HG02981 (cell line): ENCODE measurements around the gene NDUFS8.

ENCODE experiments used
- ATAC-seq: cut with Tn5 transposase; IDR thresholded peaks from one replicate; pipeline ENCODE4 v1.9.1; 2021; ENCODE audit warnings: mild to moderate bottlenecking, moderate library complexity; ENCODE audit not compliant: unreplicated experiment

NDUFS8 gene

DNA sequence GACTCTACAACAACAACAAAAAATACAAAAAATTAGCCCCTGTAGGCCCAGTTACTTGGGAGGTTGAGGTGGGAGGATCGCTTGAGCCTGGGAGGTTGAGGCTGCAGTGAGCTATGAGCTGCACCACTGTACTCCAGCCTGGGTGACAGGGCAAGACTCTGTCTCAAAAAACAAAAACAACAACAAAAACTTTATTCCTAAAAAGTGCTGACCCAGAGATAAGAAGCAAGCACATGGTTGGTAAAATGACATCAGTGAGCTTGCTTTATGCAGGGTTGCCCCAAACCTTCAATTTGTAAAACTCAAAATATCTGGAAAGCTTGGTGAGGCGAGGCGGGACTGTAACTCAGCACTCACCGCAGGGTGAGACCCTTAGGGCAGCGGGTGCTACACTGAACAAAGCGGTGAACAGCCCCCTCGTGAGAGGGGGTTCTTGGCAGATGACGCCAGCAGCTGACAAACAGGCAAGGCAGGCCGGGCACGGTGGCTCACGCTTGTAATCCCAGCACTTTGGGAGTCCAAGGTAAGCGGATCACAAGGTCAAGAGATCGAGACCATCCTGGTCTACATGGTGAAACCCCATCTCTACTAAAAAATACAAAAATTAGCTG, 4.9 kb downstream of the NDUFS8 start:
- ATAC-seq = no peak

DNA sequence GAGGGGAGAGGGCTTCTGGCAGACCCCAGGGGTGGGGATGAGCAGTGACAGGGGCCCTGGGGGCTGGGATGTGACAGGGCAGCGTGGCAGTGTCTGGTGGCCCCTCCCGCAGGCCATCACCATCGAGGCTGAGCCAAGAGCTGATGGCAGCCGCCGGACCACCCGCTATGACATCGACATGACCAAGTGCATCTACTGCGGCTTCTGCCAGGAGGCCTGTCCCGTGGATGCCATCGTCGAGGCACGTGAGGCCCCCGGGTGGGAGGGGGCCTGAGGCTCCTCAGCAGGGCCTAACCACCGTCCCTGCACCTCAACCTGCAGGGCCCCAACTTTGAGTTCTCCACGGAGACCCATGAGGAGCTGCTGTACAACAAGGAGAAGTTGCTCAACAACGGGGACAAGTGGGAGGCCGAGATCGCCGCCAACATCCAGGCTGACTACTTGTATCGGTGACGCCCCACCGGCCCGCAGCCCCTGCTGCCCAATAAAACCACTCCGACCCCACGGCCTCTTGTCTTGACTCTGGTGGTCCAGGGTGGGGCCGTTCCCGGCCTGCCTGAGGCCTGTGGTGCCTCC, 5.7 kb downstream of the NDUFS8 start:
- no peak for ATAC-seq

DNA sequence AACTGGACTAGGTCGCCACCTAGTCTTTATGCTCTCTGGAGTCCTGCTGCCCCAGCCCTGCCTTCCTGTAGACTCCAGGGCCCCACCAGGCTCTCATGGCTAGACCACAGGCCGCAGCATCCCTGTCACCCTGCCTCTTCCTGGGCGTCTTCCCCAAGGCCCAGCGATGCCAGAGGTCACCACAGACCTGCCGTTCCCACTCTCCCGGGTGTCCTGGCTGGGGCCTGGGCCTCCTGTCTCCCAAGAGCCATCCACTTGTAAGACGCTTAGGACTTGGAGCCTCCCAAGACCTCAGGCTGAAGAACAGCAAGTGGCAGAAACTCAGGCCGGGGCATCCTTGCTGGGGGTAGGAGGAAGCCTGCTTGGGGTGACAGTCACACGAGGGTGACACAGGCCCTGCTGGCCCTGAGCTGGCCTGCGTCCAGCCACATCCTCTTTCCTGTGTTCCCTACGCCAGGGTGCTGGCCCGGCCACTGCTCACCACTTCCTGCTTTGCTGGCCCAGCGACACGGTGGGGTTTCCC, 6.3 kb downstream of the NDUFS8 start:
- ATAC-seq = no peak

DNA sequence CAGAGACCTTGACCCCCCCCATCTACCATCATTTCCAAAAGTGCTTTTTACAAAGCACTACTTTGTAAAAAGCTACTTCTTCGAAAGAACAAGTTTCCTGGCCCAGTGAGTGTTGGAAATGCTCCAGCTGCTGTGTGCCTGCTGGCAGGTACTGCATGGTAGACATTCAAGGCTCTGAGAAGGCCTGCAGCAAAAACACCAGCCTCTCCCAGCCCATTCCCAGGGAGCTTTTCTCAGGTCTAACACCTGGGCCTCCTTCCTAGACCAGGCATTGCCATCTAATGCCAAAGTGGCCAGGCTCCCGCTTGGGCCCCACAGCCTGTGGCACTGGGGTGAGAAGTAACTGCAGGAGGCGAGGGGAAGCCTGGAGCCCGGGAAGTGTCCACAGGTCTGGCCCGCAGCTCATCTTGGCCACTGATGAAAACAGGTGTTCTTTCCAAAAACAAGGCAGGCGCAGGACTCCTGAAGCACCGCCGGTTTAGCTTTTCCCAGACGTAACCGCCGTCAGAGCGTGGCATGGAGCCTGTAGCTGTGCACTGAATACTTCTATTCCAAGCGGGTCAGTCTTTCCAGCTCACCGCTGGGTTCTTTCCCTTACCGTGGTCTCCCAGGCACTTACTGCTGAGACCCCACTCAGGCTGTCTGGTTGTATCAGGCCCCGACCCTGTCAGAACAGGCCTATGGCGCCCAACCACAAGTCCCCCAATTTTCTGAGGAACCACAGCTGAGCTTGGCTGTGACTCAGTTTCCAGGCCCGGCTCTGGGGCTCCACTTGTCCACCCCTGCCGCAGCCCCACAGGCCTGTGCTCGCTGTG, 7.1 kb downstream of the NDUFS8 start:
- no peak for ATAC-seq

DNA sequence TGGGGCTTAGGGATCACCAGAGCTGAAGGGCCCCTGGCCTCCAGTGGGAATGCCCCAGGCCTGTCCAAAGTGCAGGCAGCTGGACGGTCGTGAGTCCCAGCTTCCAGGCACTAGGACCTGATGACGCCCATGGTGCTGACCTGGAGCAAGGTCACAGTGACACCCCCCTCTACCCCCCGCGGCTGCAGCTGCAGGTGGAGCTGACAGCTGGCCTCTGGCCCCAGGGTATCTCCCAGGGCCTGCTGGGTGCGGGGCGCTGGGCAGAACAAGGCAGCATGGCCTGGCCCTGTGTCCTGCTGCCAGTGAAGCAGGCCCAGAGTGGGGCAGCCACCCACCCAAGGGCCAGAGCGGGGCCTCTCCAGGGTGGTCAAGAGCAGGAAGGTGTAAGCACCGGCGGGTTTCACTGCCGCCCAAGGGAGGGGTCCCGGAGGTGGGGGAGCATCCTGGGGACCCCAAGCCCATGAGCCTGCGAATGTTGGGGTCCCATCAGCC, 7.8 kb downstream of the NDUFS8 start:
- no peak for ATAC-seq

DNA sequence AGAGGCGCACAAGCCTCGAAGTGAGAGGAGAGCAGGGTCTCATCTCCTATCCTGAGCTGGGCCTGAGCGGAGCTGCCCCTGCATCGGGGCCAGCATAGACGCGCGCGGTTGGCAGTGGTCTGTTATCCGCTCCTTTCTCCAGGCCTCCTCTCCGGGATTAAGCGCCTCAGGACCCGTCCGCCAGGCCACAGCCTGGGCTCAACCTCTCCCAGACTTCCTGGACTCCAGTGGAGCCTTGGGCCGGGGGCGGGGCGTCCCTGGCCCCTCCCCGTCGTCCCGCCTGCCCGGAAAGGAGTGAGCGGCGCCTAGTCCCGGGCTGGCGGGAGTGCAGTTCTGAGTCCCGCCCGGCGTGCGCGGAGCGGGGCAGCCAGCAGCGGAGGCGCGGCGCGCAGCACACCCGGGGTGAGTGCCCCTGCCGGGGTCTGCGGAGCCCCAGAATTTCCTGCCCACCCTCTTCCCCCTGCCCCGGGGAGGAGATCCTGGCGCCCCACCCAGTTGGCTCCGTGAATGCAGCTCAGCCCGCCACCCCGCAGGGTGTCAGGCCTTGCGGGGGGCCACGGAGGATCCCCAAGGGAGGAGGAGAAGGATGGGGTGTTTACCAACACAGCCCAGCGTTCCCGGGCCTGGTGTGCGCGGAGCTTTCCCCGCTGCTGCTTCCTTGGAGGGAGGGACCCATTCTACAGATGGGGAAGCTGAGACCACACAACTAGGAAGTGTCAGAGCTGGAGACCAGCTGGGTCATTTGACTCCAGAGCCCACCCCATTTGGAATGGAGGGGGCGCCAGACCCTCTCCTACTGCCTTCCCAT, 8.4 kb downstream of the NDUFS8 start, which contains the start of gene TCIRG1:
TCIRG1 (plus strand) TSS at position 308 of the 808 bp plus-strand sequence. CDS start 2,247 bp downstream, outside the sequence.
- no peak for ATAC-seq

DNA sequence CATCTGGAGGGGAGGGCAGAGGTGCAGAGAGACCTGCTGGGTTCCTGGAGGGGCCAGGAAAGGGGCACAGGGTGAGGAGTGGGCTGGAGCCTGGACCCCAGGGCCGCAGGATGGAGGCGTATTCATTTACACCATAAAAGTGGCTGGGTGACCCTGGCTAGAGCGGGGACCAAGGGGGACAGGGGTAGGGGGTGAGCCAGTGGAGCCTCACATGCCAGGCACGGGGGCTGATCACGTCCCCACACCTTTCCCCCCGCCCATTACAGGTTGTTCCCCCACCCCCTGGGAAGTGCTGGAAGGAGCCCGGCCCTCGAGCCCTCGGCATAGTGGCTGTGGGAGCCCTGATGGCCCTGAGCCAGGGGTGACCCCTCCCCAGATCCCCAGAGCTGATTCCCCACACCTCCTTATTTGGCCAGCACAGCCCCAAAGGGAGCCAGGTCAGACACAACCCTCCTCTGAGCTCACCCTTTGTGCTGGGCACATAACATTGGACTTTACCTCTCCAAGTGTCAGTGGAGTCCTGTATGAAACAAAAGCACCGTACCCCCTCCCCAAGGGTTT, 9.1 kb downstream of the NDUFS8 start:
- no peak for ATAC-seq

DNA sequence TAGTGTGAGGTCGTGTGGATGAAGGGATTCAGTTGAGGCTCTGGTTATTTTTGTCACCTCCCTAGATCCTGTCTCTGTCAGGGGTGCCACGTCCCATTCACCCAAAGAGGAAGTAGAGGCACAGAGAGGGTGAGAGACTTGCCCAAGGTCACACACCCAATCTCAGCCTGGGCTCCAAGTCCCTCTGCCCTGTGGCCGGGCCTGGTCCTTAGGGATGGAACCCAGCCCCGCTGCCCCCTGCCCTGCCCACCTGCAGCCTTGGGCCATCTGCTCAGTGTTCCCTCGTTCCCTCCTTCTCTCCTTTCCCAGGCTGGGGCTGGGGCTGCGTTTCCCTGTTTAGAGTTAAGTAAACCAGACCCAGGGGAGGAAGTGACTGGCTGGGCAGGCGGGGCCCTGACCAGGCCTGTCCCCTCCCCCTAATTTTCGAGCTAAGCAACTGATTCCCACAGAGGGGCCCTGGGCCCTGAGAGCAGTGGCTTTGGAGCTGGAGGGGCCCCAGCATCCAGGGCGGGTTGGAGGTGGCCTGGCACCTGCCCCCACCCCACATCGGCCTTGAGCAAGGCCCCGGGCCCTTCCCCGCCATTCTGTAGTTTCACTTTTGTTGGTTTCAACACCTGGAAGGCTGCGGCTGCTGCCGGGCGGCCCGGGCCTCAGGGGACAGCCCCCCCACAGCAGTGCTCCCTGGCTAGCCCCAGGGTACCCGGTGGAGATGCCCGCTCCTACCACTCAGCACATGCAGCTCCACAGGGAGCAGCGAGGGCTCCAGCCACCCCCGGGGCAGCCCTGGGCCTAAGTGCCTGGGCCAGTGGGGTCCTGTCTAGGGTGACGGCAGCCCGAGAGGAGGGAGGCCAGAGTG, 9.8 kb downstream of the NDUFS8 start:
- ATAC-seq = no peak

DNA sequence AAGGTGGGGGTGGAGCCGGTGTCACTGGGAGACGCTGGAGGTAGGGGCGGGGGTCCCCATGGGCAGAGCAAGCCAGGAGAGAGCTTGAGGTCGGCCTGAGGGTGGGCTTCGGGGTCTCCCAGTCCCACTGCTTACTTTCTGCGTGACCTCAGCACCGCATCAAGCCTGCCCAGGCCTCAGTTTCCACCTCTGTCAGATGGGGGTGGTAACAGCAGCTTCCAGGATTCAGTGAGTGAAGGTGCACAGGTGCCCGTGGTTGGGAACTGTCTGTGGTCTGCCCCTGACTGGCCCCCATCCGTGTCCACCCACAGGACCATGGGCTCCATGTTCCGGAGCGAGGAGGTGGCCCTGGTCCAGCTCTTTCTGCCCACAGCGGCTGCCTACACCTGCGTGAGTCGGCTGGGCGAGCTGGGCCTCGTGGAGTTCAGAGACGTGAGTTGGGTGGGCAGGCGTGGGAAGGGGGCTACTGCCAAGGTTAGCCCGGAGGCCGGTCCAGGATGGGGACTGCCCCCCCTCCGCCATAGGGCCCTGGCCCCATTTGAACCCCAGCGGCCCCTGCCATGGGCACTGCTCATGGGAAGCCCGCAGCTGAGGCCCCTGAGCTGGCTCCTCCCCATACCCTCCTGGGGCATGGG, 10.6 kb downstream of the NDUFS8 start:
- ATAC-seq = no peak

DNA sequence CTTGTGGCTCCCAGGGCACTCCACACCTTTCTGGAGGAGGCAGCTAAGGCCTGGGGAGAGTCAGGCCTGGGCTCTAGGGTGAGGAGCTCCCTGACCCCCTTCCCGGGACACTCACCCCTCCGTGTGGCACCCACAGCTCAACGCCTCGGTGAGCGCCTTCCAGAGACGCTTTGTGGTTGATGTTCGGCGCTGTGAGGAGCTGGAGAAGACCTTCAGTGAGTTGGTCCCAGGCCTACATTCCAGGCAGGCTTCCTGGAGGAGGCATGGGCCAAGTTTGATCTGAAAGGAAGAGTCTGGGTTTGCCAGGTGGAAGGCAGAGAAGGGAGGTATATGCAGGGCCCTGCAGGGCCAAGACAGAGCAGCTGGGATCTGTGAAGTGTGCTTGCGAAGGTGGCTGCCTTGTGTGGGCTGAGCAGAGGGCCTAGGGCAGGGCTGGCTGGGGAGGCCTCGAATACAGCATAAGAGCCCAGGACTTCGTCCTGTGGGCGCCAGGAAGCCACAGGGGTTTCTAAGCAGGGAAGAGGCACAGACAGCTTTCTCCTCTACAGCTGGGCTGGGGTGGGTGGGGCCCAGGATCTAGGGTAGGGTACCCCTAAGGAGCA, 11.2 kb downstream of the NDUFS8 start:
- ATAC-seq = no peak

DNA sequence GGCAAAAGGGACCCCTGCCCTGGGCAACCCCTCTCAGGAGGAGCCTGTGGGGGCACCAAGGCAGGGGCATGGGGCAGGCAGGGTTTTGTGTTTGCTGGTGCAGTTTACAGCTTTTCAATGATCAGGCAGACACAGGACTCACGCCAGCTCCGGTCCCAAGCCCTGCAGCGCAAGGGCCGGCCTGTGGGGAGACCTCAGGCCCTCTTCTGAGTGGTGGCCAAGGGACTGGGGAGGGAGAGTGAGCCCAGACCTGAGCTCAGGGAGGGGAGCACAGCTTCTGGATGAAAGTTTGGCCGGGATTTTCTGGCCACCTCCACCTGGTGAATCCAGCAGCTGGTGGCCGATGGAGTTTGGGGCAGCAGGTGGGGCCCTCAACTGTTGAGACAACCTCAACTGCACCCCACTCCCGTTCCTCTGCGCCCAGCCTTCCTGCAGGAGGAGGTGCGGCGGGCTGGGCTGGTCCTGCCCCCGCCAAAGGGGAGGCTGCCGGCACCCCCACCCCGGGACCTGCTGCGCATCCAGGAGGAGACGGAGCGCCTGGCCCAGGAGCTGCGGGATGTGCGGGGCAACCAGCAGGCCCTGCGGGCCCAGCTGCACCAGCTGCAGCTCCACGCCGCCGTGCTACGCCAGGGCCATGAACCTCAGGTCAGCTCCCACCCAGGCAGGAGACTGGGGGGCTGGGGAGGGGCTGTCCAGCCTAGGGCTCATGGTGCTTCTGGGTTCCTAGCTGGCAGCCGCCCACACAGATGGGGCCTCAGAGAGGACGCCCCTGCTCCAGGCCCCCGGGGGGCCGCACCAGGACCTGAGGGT, 11.9 kb downstream of the NDUFS8 start:
- ATAC-seq = no peak

DNA sequence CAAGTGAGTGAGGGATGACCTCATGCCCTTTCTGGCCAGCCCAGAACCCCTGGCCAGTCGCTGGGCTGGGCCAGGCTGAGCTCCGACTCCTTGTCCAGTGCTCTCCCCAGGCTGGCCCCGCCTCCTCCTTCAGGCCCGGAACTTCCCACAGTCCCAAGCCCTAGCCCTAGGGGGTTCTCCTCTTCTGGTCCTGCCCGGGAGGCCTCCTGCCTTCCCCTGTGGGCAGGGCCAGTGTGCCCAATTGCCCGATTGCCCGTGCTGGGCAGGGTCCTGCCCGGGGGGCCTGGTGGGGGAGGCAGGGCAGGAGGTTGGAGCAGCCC, 12.5 kb downstream of the NDUFS8 start:
- no peak for ATAC-seq

DNA sequence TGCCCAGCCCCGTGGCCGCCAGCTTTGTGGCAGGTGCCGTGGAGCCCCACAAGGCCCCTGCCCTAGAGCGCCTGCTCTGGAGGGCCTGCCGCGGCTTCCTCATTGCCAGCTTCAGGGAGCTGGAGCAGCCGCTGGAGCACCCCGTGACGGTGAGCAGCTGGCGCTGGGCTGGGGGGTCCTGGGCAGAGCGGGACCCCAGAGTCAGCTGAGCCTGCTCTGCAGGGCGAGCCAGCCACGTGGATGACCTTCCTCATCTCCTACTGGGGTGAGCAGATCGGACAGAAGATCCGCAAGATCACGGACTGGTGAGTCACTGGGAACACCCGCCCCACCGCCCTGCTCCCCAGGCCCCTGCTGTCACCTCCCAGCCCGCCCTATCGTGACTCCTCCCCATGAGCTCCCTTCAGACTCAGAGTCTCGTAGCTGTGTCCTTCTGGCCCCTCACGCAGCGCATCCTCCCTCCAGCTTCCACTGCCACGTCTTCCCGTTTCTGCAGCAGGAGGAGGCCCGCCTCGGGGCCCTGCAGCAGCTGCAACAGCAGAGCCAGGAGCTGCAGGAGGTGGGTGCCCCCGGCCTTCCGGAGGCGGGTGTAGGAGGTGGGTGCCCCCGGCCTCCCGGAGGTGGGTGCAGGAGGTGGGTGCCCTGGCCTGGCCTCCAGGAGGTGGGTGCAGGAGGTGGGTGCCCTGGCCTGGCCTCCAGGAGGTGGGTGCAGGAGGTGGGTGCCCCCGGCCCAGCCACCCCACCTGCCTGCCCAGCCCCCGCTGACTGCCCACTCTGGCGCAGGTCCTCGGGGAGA, 13.1 kb downstream of the NDUFS8 start:
- no peak for ATAC-seq

DNA sequence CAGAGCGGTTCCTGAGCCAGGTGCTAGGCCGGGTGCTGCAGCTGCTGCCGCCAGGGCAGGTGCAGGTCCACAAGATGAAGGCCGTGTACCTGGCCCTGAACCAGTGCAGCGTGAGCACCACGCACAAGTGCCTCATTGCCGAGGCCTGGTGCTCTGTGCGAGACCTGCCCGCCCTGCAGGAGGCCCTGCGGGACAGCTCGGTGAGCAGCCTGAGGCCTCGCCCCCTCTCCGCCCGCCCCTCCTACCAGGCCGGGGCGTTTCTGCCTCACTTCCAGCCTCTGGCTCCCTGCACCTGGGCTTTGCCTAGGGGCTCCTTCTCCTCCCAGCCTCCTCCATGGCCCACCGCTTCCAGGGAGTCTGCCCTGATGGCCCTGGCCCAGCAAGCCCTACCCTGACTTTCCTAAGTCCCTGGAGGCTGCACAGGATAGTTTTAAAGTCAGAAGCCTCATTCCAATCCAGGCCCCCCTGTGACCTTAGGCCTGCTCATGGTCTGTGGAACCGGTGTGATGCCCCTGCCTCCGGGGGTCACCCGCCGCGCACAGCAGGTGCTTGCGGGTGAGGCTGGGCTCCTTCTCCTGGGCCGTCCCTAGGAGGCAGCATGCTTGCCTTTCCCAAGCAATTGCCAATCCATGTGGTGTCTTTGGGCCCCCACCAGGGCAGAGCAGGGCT, 13.8 kb downstream of the NDUFS8 start:
- ATAC-seq = no peak

DNA sequence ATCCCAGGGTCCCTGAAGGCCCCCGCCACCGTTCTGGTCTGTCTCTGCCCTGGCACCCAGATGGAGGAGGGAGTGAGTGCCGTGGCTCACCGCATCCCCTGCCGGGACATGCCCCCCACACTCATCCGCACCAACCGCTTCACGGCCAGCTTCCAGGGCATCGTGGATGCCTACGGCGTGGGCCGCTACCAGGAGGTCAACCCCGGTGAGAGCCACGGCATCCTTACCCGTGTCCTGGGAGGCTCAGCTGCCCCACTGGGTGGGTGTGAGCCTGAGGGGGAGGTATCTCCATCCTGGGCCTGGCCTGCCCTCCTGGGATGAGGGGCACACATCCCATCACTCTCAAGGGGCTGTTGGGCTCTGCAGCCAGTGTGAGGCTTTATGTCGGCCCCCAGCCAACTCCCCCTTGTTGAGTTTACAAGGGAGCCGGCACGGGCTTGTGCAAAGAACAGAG, 14.4 kb downstream of the NDUFS8 start:
- ATAC-seq = no peak

DNA sequence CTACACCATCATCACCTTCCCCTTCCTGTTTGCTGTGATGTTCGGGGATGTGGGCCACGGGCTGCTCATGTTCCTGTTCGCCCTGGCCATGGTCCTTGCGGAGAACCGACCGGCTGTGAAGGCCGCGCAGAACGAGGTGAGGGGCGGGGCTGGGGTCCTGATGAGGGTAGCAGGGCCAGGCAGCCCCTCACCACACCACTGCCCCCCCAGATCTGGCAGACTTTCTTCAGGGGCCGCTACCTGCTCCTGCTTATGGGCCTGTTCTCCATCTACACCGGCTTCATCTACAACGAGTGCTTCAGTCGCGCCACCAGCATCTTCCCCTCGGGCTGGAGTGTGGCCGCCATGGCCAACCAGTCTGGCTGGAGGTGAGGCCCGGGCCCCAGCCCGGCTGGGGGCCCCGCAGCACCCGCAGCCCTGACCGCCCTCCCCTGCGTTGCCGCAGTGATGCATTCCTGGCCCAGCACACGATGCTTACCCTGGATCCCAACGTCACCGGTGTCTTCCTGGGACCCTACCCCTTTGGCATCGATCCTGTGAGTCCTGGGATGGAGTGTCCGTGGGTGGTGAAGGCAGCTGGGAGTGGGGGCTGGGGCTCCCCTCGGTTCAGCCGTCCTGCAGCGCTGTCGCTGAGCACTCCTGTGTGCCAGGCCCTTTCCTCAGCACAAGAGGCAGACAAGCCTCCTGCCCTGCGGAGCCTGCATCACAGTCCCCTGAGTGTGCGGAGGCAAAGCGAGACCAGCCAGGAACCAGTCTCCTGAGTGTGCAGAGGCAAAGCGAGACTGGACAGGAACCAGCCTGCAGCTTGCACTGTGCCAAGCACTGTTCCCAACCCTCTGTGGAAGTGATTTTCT, 17.2 kb downstream of the NDUFS8 start:
- ATAC-seq = no peak
